Thyroid gland (tissue), 4 donors: ENCODE measurements around the gene CCDC63. TPM values are rescaled to one million over a fixed set of nuclear protein-coding genes. Genes with fewer than 3 reads are reported as not detected.

Experiments used
- DNase-seq, 2 donors: peaks; one replicate each; pipeline ENCODE4 v3.0.0-alpha.2; 2019
- H3K27ac ChIP-seq, 3 donors: fragments of 200-600 bp; sonication (generic); 1 replicate in 2 of 3; 2 replicates in 1 of 3; pipeline ENCODE4 v1.5.1; 2016 to 2019; ENCODE audit warnings: mild to moderate bottlenecking in 1 of 3, moderate library complexity in 1 of 3
- H3K27me3 ChIP-seq: fragments of 200-600 bp; sonication (generic); one replicate; pipeline ENCODE4 v1.5.1; 2019
- H3K36me3 ChIP-seq, 2 donors: fragments of 200-600 bp; sonication (generic); one replicate each; pipeline ENCODE4 v1.5.1; 2016 to 2019
- H3K4me1 ChIP-seq, 2 donors: fragments of 200-600 bp; sonication (generic); one replicate each; pipeline ENCODE4 v1.5.1; 2017 to 2019
- H3K4me3 ChIP-seq, 3 donors: fragments of 200-600 bp; sonication (generic); replicated peaks in 1 of 3; 1 replicate in 2 of 3; 2 replicates in 1 of 3; pipeline ENCODE4 v1.5.1; 2016; ENCODE audit warnings: mild to moderate bottlenecking in 1 of 3
- H3K9me3 ChIP-seq: fragments of 200-600 bp; sonication (generic); one replicate; pipeline ENCODE4 v1.5.1; 2017
- POLR2A ChIP-seq, 2 donors: fragments of 450-650 bp; IDR thresholded peaks; one replicate each; pipeline ENCODE4 v1.6.1; 2017; ENCODE audit warnings: antibody characterized with exemption in 2 of 2, mild to moderate bottlenecking in 2 of 2, moderate library complexity in 1 of 2
- WGBS, 2 donors: methylation state at CpG; one replicate each; pipeline ENCODE4 v1.1.5; 2017; 5-methylcytosine and 5-hydroxymethylcytosine counted together
- intact Hi-C: fragments of 100-400 bp; cut with DNase I; formaldehyde crosslinking; loops from one replicate; pipeline ENCODE4 v1.15.1; 2023
- total RNA-seq, 4 donors: library from RNA; depleted of rRNA; stranded (reverse); fragments of >200 nt; gene quantifications; one replicate each; pipeline ENCODE4 v1.2.3, GENCODE V29; 2016
- TF ChIP-seq, protein P1 (sequence below), 6 experiments: fragments of 200-600 bp in 3 of 6; fragments of 450-650 bp in 3 of 6; sonication (generic) in 3 of 6; IDR thresholded peaks; one replicate each; pipeline ENCODE4 v1.5.1; 2016 to 2019; ENCODE audit warnings: antibody characterized with exemption in 6 of 6, mild to moderate bottlenecking in 2 of 6, inconsistent platforms in 1 of 6, moderate library complexity in 1 of 6

Gene CCDC63
- total RNA-seq, 4 donors from 2014 or later: not detected

DNA sequence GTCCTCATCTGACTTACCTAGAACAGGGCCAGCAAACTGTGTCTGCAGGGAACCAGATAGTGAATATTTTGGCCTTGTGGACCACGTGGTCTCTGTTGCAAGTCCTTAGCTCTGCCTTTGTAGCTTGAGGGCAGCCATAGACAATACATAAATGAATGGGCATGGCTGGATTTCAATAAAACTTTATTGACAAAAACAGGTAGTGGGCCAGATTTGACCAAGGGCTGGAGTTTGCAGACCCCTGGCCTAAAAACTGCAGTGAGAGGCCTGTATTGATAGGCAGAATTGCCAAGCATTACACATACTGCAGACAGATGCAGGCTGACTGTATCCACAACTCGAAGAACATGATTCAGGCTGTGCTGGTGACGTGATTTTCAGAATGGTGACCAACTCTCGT, 25.3 kb downstream of the CCDC63 start:
- no peak for TF ChIP-seq POLR2A (IDR thresholded peaks at IDR 0.05)
- TF ChIP-seq, protein P1, sequence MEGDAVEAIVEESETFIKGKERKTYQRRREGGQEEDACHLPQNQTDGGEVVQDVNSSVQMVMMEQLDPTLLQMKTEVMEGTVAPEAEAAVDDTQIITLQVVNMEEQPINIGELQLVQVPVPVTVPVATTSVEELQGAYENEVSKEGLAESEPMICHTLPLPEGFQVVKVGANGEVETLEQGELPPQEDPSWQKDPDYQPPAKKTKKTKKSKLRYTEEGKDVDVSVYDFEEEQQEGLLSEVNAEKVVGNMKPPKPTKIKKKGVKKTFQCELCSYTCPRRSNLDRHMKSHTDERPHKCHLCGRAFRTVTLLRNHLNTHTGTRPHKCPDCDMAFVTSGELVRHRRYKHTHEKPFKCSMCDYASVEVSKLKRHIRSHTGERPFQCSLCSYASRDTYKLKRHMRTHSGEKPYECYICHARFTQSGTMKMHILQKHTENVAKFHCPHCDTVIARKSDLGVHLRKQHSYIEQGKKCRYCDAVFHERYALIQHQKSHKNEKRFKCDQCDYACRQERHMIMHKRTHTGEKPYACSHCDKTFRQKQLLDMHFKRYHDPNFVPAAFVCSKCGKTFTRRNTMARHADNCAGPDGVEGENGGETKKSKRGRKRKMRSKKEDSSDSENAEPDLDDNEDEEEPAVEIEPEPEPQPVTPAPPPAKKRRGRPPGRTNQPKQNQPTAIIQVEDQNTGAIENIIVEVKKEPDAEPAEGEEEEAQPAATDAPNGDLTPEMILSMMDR (IDR thresholded peaks at IDR 0.05): no peak
- Histone ChIP-seq H3K4me3 (no peak overlapping the region), H3K27me3 (no peaks in the 10 kb centered on the region), H3K36me3 (no peaks in the 10 kb centered on the region), H3K27ac (no peak overlapping the region), H3K9me3 (no peaks in the 10 kb centered on the region), H3K4me1 (no peaks in the 10 kb centered on the region)
- WGBS, 2 donors: 77 to 87% methylated on average over 4 of the region's 4 CpGs
- intact Hi-C loops: no loop called here
- no peak for DNase-seq

- Histone ChIP-seq H3K4me1 (no peaks in the 10 kb centered on the region), H3K9me3 (no peaks in the 10 kb centered on the region), H3K27ac (no peak overlapping the region), H3K4me3 (no peak overlapping the region), H3K36me3 (no peaks in the 10 kb centered on the region), H3K27me3 (no peaks in the 10 kb centered on the region)
- WGBS, 2 donors: 82 to 90% methylated on average over 2 of the region's 2 CpGs
- no peak for DNase-seq
- intact Hi-C loops: no loop called here
- TF ChIP-seq POLR2A (IDR thresholded peaks at IDR 0.05): no peak
- TF ChIP-seq, protein P1 (IDR thresholded peaks at IDR 0.05): no peak
These were observed 27.6 kb downstream of the CCDC63 start for GRCh38 chr12:110874351-110874750.

DNA sequence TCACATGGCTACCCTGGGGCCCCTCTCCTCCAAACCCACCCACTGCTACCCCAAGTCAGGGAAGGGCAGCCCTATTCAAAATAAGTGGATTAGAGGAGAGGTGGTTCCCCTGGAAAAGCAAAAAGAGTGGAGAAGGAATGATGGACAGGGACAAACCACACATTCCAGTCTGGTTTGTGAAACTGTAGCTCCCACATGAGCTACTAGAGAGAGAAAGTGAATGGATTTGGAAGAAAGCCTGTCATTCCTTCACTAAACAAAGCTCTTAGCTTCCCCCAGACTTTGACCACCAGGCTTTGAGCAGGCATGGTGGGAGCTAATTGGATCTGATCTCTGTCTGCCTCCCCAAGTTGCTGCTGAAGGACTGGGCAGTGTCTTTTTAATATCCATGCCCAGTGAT, 28.0 kb downstream of the CCDC63 start:
- Histone ChIP-seq H3K9me3 (no peaks in the 10 kb centered on the region), H3K4me1 (no peaks in the 10 kb centered on the region), H3K4me3 (no peak overlapping the region), H3K27ac (no peak overlapping the region), H3K27me3 (no peaks in the 10 kb centered on the region), H3K36me3 (no peaks in the 10 kb centered on the region)
- intact Hi-C loops: no loop called here
- DNase-seq: no peak
- no peak for TF ChIP-seq POLR2A (IDR thresholded peaks at IDR 0.05)
- TF ChIP-seq, protein P1 (IDR thresholded peaks at IDR 0.05): no peak

DNA sequence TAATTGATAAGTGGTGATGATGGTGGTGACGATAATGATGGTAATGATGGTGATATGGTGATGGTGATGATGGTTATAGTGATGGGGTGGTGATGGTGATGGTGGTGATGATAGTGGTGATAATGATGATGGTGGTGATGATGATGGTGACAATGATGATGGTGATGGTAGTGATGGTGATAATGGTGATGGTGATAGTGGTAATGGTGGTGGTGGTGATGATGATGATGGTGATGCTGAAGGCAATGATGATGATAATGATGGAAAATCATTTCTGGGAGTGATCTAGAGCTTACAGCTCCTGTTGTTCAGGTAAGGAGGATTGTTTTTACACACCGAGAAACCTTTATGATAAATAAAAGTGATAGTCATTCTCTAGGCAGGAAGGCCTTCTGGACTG, 33.9 kb downstream of the CCDC63 start:
- Histone ChIP-seq H3K4me1 (no peaks in the 10 kb centered on the region), H3K27ac (no peak overlapping the region), H3K9me3 (no peaks in the 10 kb centered on the region), H3K4me3 (no peak overlapping the region), H3K27me3 (no peaks in the 10 kb centered on the region), H3K36me3 (no peaks in the 10 kb centered on the region)
- DNase-seq: no peak
- intact Hi-C loops: no loop called here
- TF ChIP-seq, protein P1 (IDR thresholded peaks at IDR 0.05): no peak
- no peak for TF ChIP-seq POLR2A (IDR thresholded peaks at IDR 0.05)
- 75 to 76% methylated on average over 2 of the region's 2 CpGs for WGBS, 2 donors

- DNase-seq: no peak
- H3K4me1 ChIP-seq: no peaks in the 10 kb centered on the region
- no peak overlapping the region for H3K4me3 ChIP-seq
- no peaks in the 10 kb centered on the region for H3K36me3 ChIP-seq
- intact Hi-C loops: no loop called here
- no peak overlapping the region for H3K27ac ChIP-seq
- TF ChIP-seq, protein P1 (IDR thresholded peaks at IDR 0.05): no peak
- no peak for TF ChIP-seq POLR2A (IDR thresholded peaks at IDR 0.05)
- no peaks in the 10 kb centered on the region for H3K9me3 ChIP-seq
- WGBS, 2 donors: 92 to 93% methylated on average over 4 of the region's 4 CpGs
- H3K27me3 ChIP-seq: no peaks in the 10 kb centered on the region
These were observed 36.5 kb downstream of the CCDC63 start for GRCh38 chr12:110883251-110883650.
